Measurements from ENCODE around the gene EHD1. TPM values are rescaled to one million over a fixed set of nuclear protein-coding genes. Genes with fewer than 3 reads are reported as not detected.

EHD1 gene
- total and polyA plus RNA-seq, 2 of the 8 experiments (the other 6 are each of a cell fraction or from before 2014, with no cell fraction given) = 31.5 to 42.9 TPM

GRCh38 chr11:64858467-64859263, 19.8 kb downstream of the EHD1 start:
- Histone ChIP-seq H2BK15ac (ENCODE audit: low read length) (no peak overlapping the region), H3K79me2 (ENCODE audit: control insufficient read depth in 1 of 2, insufficient read depth in 2 of 2, low read length in 2 of 2) (peaks cover 0 to 5% of the 10 kb centered on the region in 2 experiments; a peak in 1 of 4 replicates), H3K27ac (ENCODE audit: low read depth, low read length) (no peak overlapping the region), H2AK5ac (ENCODE audit: low read depth, low read length) (no peak overlapping the region), H4K91ac (replicated peaks; ENCODE audit: insufficient read length, low read length) (no peak overlapping the region), H2BK5ac (ENCODE audit: low read depth, low read length) (no peak overlapping the region; the same call in 1 of the 2 replicates), H3K23me2 (ENCODE audit: low read depth, low read length) (no peaks in the 10 kb centered on the region), H3K4ac (replicated peaks; ENCODE audit: insufficient read length, low read depth, low read length) (no peak overlapping the region), H3K4me1 (replicated peaks in 1 of 4; ENCODE audit: control insufficient read depth in 3 of 4, insufficient read depth in 4 of 4, low read length in 3 of 4) (peaks cover 0 to 14% (median 8%) of the 10 kb centered on the region in 4 experiments; a peak in 6 of 7 replicates), H2BK12ac (ENCODE audit: low read depth, low read length) (no peak overlapping the region), H3K4me2 (ENCODE audit: insufficient read depth in 1 of 2, low read depth in 2 of 2, low read length in 2 of 2) (no peak overlapping the region), H4K5ac (ENCODE audit: insufficient read length, low read depth, low read length) (no peak overlapping the region), H3K56ac (replicated peaks; ENCODE audit: insufficient read length, low read depth, low read length) (no peak overlapping the region), H3K79me1 (ENCODE audit: low read depth, low read length) (peaks cover 4% of the 10 kb centered on the region), H3K18ac (ENCODE audit: extremely low read depth, low read length) (no peak overlapping the region), H2BK120ac (replicated peaks; ENCODE audit: low read depth, low read length) (no peak overlapping the region), H3K9ac (replicated peaks in 1 of 4; ENCODE audit: extremely low read depth in 1 of 4, low read depth in 3 of 4, low read length in 3 of 4) (no peak overlapping the region), H3K23ac (ENCODE audit: insufficient read length) (no peak overlapping the region), H4K20me1 (replicated peaks in 1 of 2; ENCODE audit: control insufficient read depth in 1 of 2, insufficient read depth in 2 of 2, low read length in 2 of 2) (peaks cover 0 to 3% of the 10 kb centered on the region in 2 experiments), H3K4me3 (ENCODE audit: extremely low read depth in 1 of 4, insufficient read depth in 2 of 4, low read depth in 3 of 4, low read length in 4 of 4) (no peak overlapping the region), H3K36me3 (ENCODE audit: control insufficient read depth in 2 of 4, insufficient read depth in 4 of 4, low read length in 3 of 4) (peaks cover 0 to 5% (median 0%) of the 10 kb centered on the region in 4 experiments; a peak in 3 of 8 replicates), H2BK20ac (ENCODE audit: low read length) (no peak overlapping the region), H3K27me3 (replicated peaks in 1 of 4; ENCODE audit: control insufficient read depth in 3 of 4, extremely low read depth in 1 of 4, insufficient read depth in 3 of 4, low read length in 3 of 4) (no peaks in the 10 kb centered on the region), H3K9me3 (ENCODE audit: insufficient read depth in 2 of 2, low read depth in 1 of 2, low read length in 1 of 2) (no peaks in the 10 kb centered on the region), H3K14ac (ENCODE audit: insufficient read length) (no peak overlapping the region), H4K8ac (ENCODE audit: extremely low read depth, insufficient read depth, low read length) (no peak overlapping the region; the same call in 1 of the 2 replicates), H2AFZ (ENCODE audit: low read length) (no peak overlapping the region)
- WGBS, 2 experiments (ENCODE audit: extremely low coverage in 1 of 2, insufficient coverage in 1 of 2, insufficient read length in 1 of 2, insufficient replicate concordance in 2 of 2, low coverage in 1 of 2, low lambda C conversion rate in 2 of 2, missing lambda C conversion rate in 1 of 2) = 91% methylated on average over 19 of the region's 19 CpGs; no CpG with 5 or more reads in 1 of the 2 experiments
- no peak for FAIRE-seq
- CTCF ChIA-PET (ENCODE audit: partially characterized antibody) = interaction anchor here (0.6 to 32.3 kb wide), 5 partner anchors 8 to 43 kb away, joined by 3 to 1058 read pairs (median 16); partner anchors contain the start of gene EHD1
- no peak for DNase-seq (ENCODE audit: low read depth in 1 of 2, low spot score in 2 of 2)
- POLR2A ChIA-PET (ENCODE audit: partially characterized antibody) = interaction anchor here (25.7 kb wide), 1 partner anchor 26 kb away, joined by 408 read pairs; the partner anchor contains the start of gene EHD1
- TF ChIP-seq POLR2AphosphoS5 (IDR thresholded peaks at IDR 0.05; ENCODE audit: low read depth, low read length) (no peak), SIX5 (IDR thresholded peaks at IDR 0.05; ENCODE audit: low read depth, low read length) (no peak), CREB1 (IDR thresholded peaks at IDR 0.05) (no peak), RBBP5 (IDR thresholded peaks at IDR 0.05; ENCODE audit: borderline replicate concordance, low read depth, low read length) (no peak), ATF2 (IDR thresholded peaks at IDR 0.05; ENCODE audit: low read length) (no peak), TEAD4 (IDR thresholded peaks at IDR 0.05; ENCODE audit: low read depth, low read length) (no peak), ZNF274 (IDR thresholded peaks at IDR 0.05; ENCODE audit: borderline replicate concordance, extremely low read depth, low read length) (no peak), RAD21 (IDR thresholded peaks at IDR 0.05 in 1 of 2, conservative IDR thresholded peaks at IDR 0.05 in 1 of 2; ENCODE audit: low read depth in 2 of 2, low read length in 2 of 2) (no peak), FOSL1 (IDR thresholded peaks at IDR 0.05; ENCODE audit: insufficient read depth, low read depth, low read length) (no peak), TAF7 (optimal IDR thresholded peaks at IDR 0.05; ENCODE audit: borderline replicate concordance, low read depth, low read length) (no peak)
